ENCODE measurements around the gene GNAQ.

DNA sequence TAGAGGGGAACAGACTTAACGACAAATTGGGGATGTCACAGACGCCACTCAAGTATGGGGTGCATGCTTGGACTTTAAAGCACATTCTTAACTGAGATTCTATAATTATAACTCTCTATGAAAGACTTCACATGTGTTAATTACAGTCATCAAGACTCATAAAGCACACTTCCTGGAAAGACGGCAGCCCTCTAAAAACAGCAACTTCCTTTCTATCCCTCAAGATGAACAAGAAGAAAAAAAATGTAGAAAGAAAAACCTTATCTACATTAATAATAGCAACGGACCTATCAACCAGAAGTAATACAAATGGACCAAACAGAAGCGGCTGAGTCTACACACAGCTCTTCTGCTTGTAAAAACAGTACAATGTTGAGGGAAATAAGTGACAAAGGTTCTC lies 21.2 kb downstream of the GNAQ start:
- TF ChIP-seq EZH2 (IDR thresholded peaks at IDR 0.05; ENCODE audit: borderline replicate concordance, insufficient read depth, low read depth, low read length, poor library complexity, severe bottlenecking): no peak
- TF ChIP-seq, protein P1, sequence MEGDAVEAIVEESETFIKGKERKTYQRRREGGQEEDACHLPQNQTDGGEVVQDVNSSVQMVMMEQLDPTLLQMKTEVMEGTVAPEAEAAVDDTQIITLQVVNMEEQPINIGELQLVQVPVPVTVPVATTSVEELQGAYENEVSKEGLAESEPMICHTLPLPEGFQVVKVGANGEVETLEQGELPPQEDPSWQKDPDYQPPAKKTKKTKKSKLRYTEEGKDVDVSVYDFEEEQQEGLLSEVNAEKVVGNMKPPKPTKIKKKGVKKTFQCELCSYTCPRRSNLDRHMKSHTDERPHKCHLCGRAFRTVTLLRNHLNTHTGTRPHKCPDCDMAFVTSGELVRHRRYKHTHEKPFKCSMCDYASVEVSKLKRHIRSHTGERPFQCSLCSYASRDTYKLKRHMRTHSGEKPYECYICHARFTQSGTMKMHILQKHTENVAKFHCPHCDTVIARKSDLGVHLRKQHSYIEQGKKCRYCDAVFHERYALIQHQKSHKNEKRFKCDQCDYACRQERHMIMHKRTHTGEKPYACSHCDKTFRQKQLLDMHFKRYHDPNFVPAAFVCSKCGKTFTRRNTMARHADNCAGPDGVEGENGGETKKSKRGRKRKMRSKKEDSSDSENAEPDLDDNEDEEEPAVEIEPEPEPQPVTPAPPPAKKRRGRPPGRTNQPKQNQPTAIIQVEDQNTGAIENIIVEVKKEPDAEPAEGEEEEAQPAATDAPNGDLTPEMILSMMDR (IDR thresholded peaks at IDR 0.05): no peak

Measured in B cell (primary cell).